Hypothalamus (tissue), 51 donors: ENCODE data around the gene NDUFS8.
A peak's percentile ranks its signal among the peaks of the same experiment; 100 is the strongest.
"Not testable (repeated sequence)": the region's sequence is repeated elsewhere in the genome, so short reads cannot be mapped to it uniquely, and the experiment has no call there.

Source experiments
- DNase-seq, 51 donors: peaks; one replicate each; lab custom pipeline; 2025; lab: John Stamatoyannopoulos, UW

Gene NDUFS8

GRCh38 chr11:68030318-68031143 is at the start of gene NDUFS8:
TSS of gene NDUFS8 (plus strand) at chr11:68030681. CDS start at chr11:68032152, 1,471 bp downstream.
- DNase-seq: peak; percentile 87 to 99 (median 96)

GRCh38 chr11:67981226-67981625 is 49.3 kb upstream of the NDUFS8 start:
- not testable (repeated sequence) for DNase-seq

- not testable (repeated sequence) for DNase-seq
These were observed 48.1 kb upstream of the NDUFS8 start for GRCh38 chr11:67982255-67982857.

GRCh38 chr11:67983951-67984350 is 46.5 kb upstream of the NDUFS8 start:
- DNase-seq: no peak

- not testable (repeated sequence) for DNase-seq
These were observed 45.2 kb upstream of the NDUFS8 start for GRCh38 chr11:67985302-67985701.

- not testable (repeated sequence) for DNase-seq
These were observed 39.7 kb upstream of the NDUFS8 start for GRCh38 chr11:67990546-67991346.

GRCh38 chr11:67991347-67992121 is 38.9 kb upstream of the NDUFS8 start:
- DNase-seq: not testable (repeated sequence)

- DNase-seq: peak in 4 of 51 donors; percentile 1 to 33 (median 19)
These were observed 36.7 kb upstream of the NDUFS8 start for GRCh38 chr11:67993821-67994220.

- DNase-seq: not testable (repeated sequence)
These were observed 36.1 kb upstream of the NDUFS8 start for GRCh38 chr11:67994387-67994786.

- DNase-seq: not testable (repeated sequence)
These were observed 35.4 kb upstream of the NDUFS8 start for GRCh38 chr11:67995129-67995528.

- not testable (repeated sequence) for DNase-seq
These were observed 34.9 kb upstream of the NDUFS8 start for GRCh38 chr11:67995579-67995978.

- no peak for DNase-seq
These were observed 34.4 kb upstream of the NDUFS8 start for GRCh38 chr11:67996051-67996450.

GRCh38 chr11:67996622-67997474 is 33.6 kb upstream of the NDUFS8 start:
- peak in 1 of 51 donors; percentile 16 for DNase-seq

GRCh38 chr11:67997475-67997921 is 33.0 kb upstream of the NDUFS8 start:
- no peak for DNase-seq

GRCh38 chr11:67998150-67999045 is 32.1 kb upstream of the NDUFS8 start:
- DNase-seq: no peak

GRCh38 chr11:67999201-67999629 is 31.3 kb upstream of the NDUFS8 start:
- no peak for DNase-seq

GRCh38 chr11:67999704-68000103 is 30.8 kb upstream of the NDUFS8 start:
- no peak for DNase-seq

- no peak for DNase-seq
These were observed 27.9 kb upstream of the NDUFS8 start for GRCh38 chr11:68002575-68002937.
